SU-DHL-6 (cell line): Measurements from ENCODE around the gene NOL12.

ENCODE experiments used
- H2AFZ ChIP-seq: fragments of 200-600 bp; sonication (generic); 2 replicates; pipeline ENCODE4 v1.6.1; 2014; ENCODE audit warnings: low read depth, mild to moderate bottlenecking, moderate library complexity, mixed read lengths, antibody characterized with exemption, low read length; ENCODE audit not compliant: severe bottlenecking
- H3F3A ChIP-seq: fragments of 200-600 bp; shearing (Covaris generic); 2 replicates; pipeline ENCODE4 v1.6.0; 2016; ENCODE audit warnings: antibody characterized with exemption, mild to moderate bottlenecking; ENCODE audit not compliant: insufficient read depth
- H3K27ac ChIP-seq: fragments of 200-600 bp; sonication (generic); 2 replicates; pipeline ENCODE4 v1.5.1; 2016; ENCODE audit warnings: low read depth, mild to moderate bottlenecking, low read length, moderate library complexity, mixed read lengths
- H3K27me3 ChIP-seq: fragments of 200-600 bp; sonication (generic), shearing (Covaris generic); 2 replicates; pipeline ENCODE4 v1.6.0; 2014; ENCODE audit warnings: mild to moderate bottlenecking, low read length
- H3K36me3 ChIP-seq: fragments of 200-600 bp; sonication (generic); 2 replicates; pipeline ENCODE4 v1.6.1; 2014; ENCODE audit warnings: mild to moderate bottlenecking, low read length, mixed read lengths
- H3K4me2 ChIP-seq: fragments of 300-600, 200-600 bp; shearing (Covaris generic), sonication (generic); 2 replicates; pipeline ENCODE4 v1.6.0; 2014; ENCODE audit warnings: low read length, low read depth, mild to moderate bottlenecking; ENCODE audit not compliant: poor library complexity, severe bottlenecking
- H3K4me3 ChIP-seq: fragments of 200-600 bp; sonication (generic); 2 replicates; pipeline ENCODE4 v1.5.1; 2014; ENCODE audit warnings: antibody characterized with exemption, low read length, mild to moderate bottlenecking, mixed read lengths; ENCODE audit not compliant: insufficient read depth, poor library complexity, severe bottlenecking
- H3K79me2 ChIP-seq: fragments of 200-600 bp; sonication (generic); 2 replicates; pipeline ENCODE4 v1.6.1; 2014; ENCODE audit warnings: mild to moderate bottlenecking, low read length, moderate library complexity; ENCODE audit not compliant: insufficient read depth
- H3K9ac ChIP-seq: fragments of 200-600 bp; sonication (generic); 2 replicates; pipeline ENCODE4 v1.7.0; 2014; ENCODE audit warnings: mild to moderate bottlenecking, low read length
- H3K9me2 ChIP-seq: fragments of 200-600 bp; sonication (generic); replicated peaks from 2 replicates; pipeline ENCODE4 v1.6.1; 2014; ENCODE audit warnings: low read length; ENCODE audit not compliant: insufficient read depth
- H3K9me3 ChIP-seq: fragments of 200-600 bp; sonication (generic); 2 replicates; pipeline ENCODE4 v1.6.1; 2014; ENCODE audit warnings: low read length, mixed read lengths; ENCODE audit not compliant: insufficient read depth
- H4K20me1 ChIP-seq: fragments of 200-600 bp; sonication (generic); 2 replicates; pipeline ENCODE4 v1.6.1; 2014; ENCODE audit warnings: low read depth, mild to moderate bottlenecking, antibody characterized with exemption, low read length, moderate library complexity, mixed read lengths
- EZH2phosphoT487 ChIP-seq: fragments of 200-600 bp; sonication (generic), shearing (Covaris generic); conservative IDR thresholded peaks from 2 replicates; pipeline ENCODE4 v1.6.1; 2018; ENCODE audit warnings: mild to moderate bottlenecking, antibody characterized with exemption, low read length, moderate library complexity, mixed read lengths
- TF ChIP-seq, protein P1 (sequence below): fragments of 200-600 bp; sonication (generic); IDR thresholded peaks from one replicate; pipeline ENCODE4 v1.5.1; 2017; ENCODE audit warnings: antibody characterized with exemption, mild to moderate bottlenecking, low read length, moderate library complexity; ENCODE audit not compliant: insufficient read depth, poor library complexity, severe bottlenecking

The NOL12 gene

DNA sequence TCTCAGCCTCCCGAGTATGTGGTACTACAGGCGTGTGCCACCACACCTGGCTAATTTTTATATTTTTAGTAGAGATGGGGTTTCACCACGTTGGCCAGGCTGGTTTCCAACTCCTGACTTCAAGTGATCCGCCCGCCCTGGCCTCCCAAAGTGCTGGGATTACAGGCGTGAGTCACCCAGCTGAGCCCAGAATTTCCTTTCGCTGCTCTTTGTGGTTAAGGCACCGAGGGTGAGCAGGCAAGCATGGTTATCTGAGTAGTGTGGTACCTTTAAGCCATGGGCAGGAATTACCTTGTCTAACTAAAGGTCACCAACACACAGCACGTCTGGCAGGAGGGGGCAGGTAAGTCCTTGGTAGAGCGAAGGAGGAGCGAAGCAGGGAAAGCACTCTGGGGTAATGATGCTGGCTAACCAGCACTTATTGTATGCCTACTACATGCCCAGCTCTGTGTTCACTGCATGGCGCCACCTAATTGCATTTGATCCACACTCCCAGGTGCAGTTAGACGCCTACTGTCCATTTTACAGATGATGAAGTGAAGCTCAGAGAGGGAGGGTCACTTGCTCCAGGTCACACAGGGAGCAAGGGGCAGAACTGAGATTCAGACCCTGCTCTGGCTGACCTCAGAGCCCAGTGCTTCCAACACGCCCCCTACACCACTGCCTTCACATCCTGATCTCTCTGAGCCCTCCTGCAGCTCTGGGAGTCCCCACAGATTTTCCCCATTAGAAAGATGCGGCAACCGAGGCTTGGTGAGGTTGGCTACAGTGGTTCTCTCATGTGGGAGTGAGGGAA, 56.4 kb downstream of the NOL12 start:
- H4K20me1 ChIP-seq: no peaks in the 10 kb centered on the region
- no peak overlapping the region for H3K27ac ChIP-seq
- no peaks in the 10 kb centered on the region for H3K27me3 ChIP-seq
- H3K4me2 ChIP-seq: no peak overlapping the region
- no peaks in the 10 kb centered on the region for H3K9me3 ChIP-seq
- H3K79me2 ChIP-seq: peaks cover 13% of the 10 kb centered on the region
- no peak overlapping the region for H3K9ac ChIP-seq
- TF ChIP-seq EZH2phosphoT487: no peak
- TF ChIP-seq, protein P1, sequence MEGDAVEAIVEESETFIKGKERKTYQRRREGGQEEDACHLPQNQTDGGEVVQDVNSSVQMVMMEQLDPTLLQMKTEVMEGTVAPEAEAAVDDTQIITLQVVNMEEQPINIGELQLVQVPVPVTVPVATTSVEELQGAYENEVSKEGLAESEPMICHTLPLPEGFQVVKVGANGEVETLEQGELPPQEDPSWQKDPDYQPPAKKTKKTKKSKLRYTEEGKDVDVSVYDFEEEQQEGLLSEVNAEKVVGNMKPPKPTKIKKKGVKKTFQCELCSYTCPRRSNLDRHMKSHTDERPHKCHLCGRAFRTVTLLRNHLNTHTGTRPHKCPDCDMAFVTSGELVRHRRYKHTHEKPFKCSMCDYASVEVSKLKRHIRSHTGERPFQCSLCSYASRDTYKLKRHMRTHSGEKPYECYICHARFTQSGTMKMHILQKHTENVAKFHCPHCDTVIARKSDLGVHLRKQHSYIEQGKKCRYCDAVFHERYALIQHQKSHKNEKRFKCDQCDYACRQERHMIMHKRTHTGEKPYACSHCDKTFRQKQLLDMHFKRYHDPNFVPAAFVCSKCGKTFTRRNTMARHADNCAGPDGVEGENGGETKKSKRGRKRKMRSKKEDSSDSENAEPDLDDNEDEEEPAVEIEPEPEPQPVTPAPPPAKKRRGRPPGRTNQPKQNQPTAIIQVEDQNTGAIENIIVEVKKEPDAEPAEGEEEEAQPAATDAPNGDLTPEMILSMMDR: no peak
- H3K36me3 ChIP-seq: no peaks in the 10 kb centered on the region
- H3K4me3 ChIP-seq: no peak overlapping the region
- no peaks in the 10 kb centered on the region for H3K9me2 ChIP-seq
- H2AFZ ChIP-seq: no peak overlapping the region
- H3F3A ChIP-seq: no peaks in the 10 kb centered on the region; the same call in 1 of the 2 replicates
